GM19239 (cell line): ENCODE data around the gene TIMM22.
A peak's percentile ranks its signal among the peaks of the same experiment; 100 is the strongest.
"Not testable (repeated sequence)": the region's sequence is repeated elsewhere in the genome, so short reads cannot be mapped to it uniquely, and the experiment has no call there.

ENCODE experiments used
- DNase-seq: peaks from one replicate; pipeline ENCODE4 v3.0.0; 2011; ENCODE audit warnings: low spot score; ENCODE audit not compliant: insufficient read length
- FAIRE-seq: peaks from 2 replicates; lab custom pipeline; 2011; peaks lifted over from hg19 to GRCh38; lab: Jason Lieb, UNC

The TIMM22 gene

DNA sequence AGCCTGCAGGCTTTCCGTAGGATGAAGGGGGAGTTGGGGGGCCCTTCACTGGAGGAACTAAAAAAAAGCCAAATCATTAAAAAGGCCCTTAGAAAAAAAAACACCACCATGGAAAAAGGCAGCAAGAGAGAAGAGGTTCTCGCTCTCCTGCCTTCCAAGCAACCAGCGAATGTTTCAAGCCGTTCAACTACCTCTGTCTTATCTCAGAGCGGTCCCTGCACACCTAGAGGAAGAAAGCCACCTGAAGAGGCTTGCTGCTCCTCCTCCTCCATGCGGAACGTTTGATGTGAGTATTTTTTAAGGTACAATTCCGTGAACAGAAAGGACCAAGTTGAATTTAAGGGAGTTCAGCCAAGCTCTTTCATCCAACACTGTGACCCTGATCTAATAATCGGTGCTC, 26.6 kb upstream of the TIMM22 start:
- no peak for DNase-seq
- FAIRE-seq = no peak

DNA sequence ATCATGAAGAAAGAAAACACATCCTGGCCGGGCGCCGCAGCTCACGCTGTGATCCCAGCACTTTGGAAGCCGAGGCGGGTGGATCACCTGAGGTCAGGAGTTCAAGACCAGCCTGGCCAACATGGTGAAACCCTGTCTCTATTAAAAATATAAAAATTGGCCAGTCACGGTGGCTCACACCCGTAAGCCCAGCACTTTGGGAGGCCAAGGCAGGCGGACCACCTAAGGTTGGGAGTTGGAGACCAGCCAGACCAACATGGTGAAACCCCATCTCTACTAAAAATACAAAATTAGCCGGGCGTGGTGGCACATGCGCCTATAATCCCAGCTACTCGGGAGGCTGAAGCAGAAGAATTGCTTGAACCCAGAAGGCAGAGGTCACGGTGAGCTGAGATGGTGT, 25.1 kb upstream of the TIMM22 start:
- not testable (repeated sequence) for DNase-seq, FAIRE-seq

DNA sequence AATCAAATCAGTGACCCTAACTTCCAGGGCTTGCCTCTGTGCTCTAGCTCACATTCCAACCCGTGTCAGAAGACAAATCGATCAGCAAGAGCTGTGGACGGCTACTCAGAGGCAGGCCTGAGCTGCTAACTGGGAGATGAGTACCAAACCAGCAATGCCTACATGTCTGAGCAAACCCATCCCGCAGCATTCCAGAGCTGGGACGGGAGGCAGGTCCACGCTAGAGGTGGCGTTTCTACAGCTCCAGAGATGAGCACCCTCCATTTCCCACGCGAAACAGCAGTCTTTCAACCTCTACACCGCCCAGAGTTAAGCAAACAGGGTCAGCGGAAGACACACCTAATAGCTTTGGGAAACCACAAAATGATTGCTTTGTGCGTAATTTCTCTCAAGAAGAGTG, 23.9 kb upstream of the TIMM22 start:
- FAIRE-seq (no peak), DNase-seq (no peak)

DNA sequence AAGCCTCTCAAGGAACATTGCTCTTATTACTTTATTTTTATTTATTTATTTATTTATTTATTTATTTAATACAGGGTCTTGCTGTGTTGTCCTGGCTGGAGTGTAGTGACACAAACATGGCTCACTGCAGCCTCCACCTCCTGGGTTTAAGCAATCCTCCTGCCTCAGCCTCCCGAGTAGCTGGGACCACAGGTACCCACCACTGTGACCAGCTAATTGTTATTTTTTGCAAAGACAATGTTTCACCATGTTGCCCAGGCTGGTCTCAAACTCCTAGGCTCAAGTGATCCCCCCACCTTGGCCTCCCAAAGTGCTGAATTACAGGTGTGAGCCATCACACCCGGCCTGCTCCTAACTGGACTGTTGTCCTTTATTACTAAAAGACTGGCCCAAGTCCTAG, 22.2 kb upstream of the TIMM22 start:
- not testable (repeated sequence) for FAIRE-seq, DNase-seq

DNA sequence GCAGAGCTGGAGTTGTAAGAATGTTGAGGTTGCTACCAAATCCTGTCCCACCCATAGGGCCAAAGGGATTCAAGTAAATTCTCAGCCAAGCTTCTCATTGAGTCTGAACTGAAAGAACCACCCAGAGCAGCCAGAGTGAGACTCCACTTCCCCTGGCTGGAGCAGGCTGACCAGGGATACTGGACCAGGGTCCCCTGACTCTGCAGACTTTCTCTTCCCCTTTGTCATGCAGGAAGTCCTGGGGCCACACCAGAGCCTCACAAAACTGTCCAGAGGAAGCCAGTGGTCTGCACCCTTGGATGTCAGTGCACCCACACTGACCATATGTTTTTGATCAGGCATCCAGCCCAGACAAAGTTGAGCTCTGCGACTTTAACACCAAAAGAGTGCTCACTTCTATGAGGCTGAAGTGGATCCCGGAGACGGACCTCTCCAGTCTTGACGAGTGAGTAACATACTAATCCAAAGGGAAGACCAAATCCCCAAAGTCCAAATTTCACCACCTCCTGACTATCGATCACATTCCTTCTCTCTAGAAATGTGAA, 21.5 kb upstream of the TIMM22 start:
- FAIRE-seq = no peak
- DNase-seq = no peak

DNA sequence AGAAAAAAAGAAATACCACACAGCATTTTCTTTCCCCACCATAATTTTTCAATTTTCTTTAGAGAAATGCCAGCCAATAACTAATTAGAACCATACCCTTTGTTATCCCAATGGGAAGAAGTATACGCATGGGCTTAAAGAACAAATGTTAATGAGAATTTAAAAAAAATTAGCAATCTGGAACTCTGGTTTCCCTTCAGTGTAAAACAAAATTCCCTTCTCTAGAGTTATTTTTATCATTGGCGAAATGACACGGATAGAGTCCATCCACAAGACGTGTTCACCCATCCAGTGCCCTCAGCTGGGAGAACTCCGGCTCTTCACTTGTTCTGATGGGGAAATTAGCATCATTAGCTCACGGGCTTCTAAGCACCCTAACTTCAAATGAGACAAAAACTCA, 20.6 kb upstream of the TIMM22 start:
- no peak for DNase-seq
- FAIRE-seq = no peak

DNA sequence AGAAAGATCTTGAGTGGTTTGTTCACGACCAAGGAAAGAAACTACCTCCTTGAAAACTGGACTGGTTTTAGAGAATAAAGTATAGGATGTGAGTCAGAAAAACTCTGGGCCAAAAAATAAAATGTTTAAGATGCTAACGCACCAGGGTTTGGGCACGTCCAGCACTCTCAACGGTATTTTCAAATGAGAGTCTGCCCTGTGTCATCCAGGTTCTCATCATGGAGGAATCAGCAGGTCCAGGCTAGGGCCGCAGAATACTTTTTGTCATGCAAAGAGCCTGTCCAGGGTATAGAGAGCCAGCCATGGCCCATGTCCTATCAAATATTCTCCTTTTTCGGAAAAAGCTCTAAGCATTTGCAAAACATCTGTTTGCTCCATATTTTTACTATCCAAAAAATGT, 19.8 kb upstream of the TIMM22 start:
- FAIRE-seq (no peak), DNase-seq (no peak)

DNA sequence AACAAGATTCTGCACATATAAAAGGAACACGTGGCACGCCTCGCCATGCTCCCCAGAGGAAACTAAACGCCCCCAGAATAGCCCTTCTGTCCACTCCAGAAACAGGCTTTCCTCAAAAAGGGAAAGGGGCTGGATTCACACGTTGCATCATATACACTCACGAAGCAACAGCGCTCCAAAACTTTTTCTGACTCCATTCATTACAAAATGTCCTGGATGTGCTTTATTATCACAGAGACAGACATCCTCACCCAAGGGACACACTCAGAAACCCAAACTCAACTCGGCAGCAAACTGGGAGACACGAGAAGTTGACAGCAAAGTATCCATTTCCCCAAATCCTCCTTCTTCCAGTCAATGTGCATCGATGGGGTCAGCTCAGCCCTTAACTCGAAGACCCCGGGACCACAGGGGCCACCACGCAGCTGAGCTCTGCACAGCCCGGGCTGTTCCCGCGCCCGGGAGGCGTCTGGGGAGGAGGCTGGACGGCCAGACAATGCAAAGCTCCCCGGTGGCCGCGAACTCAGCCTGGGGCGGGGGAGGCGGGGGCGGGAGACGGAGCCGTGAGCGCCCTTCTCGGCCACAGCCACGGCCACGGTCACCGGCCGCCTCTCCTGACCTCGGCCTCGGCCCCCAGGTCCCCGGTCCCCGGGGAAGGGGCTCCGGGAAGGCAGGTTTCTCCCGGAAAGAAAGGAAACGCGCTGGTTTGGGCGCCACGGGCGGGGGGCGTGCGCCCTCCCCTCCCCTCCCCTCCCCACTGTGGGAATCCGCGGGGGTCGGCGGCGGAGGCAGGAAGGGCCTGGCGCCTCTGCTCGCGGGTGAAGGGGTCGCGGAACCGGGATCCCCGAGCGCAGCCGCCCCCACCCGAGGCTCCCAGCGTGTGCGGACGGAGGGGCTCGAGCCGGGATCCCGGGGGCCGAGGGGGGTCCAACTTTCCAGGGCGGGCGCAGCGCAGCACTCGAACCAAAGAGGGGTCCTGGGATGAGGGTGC, 18.5 kb upstream of the TIMM22 start:
- FAIRE-seq = no peak
- no peak for DNase-seq

DNA sequence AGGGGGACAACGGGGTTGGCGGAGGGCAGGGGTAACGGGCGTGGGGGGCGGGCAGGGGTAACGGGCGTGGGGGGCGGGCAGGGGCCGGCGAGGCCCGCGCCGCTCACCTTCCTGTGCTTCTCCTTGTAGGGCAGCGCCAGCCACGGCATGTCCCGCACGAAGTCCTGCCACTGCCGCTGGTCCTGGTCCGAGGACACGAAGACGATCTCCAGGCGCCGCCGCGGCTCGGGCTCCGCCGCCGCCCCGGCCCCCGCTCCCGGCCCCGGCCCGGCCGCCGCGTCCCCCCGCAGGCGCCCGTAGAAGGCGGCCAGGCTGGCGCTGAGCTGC, 17.8 kb upstream of the TIMM22 start:
- no peak for DNase-seq
- no peak for FAIRE-seq

DNA sequence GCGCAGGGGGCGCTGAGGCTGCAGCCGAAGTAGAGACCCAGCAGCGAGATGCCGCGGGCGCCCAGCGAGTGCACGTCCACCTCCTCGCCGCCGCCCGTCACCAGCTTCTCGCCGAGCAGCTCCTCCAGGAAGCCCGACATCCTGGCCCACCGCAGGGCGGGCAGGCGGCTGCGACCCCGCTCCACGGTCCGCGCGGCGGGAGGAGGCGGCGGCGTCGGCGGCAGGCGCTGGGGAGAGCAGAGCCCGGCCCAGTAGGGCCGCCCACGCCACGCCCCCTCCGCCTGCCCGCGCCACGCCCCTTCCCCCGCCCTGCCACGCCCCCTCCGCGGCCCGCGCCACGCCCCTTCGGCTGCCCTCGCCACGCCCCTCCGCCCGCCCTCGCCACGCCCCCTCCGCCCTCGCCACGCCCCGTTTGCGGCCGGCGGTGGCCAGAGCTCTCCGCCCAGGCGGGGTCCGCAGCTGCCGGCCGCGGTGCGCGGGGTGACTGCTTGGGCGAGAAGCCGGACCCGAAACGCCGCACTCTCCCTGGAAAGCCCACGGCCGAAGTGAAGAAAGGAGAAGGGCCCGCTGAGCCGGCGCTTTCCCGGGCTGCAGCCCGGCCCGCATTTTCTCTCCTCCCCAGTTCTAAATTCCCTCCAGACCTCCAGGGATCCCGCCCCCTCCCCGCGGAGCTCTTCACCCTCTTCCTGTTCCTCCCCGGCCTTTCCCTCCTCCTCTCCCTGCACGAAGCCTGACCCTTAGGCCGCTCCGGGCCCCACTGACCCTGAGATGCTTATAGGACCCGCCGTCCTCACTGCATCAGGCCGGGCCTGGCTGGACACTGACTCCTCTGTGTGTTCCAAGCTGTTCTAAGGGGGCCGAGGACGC, 17.2 kb upstream of the TIMM22 start, which contains the start of gene NXN:
TSS of gene NXN (minus strand) at position 238 of the 867 bp plus-strand sequence.
- FAIRE-seq (peak; percentile 74), DNase-seq (peak; percentile 96)

DNA sequence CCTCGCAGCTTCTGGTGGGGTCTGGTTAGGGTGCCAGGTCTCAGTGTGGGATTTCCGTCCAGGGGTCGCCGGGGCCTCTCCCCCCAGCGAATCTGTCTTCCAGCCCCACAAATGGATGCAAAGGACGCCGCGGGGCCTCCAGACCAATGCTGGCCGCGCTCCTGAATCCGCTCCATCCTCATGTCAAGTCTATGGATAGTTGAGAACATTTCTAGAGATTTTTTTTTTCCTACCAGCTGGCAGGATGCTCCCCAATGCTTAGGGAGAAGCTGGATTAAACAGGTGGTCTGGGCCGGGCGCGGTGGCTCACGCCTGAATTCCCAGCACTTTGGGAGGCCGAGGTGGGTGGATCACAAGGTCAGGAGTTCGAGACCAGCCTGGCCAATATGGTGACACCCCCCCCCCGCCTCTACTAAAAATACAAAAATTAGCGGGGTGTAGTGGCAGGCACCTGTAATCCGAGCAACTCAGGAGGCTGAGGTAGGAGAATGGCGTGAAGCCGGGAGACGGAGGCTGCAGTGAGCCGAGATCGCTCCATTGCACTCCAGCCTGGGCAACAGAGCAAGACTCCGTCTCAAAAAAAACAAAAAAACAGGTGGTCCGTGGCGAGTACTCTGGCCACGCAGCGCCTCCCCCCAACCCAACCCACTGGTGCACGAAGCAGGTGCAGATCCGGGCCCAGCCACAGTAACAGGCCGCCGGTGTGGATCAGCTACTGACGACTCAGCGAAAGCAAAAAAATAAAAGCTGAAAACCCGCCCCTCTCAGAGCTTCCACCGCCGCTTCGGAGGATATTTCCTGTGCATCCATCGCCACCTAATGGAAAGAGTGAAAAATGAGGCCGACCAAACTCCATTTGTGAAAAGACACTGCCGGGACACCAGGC, 16.3 kb upstream of the TIMM22 start:
- DNase-seq (peak; percentile 74), FAIRE-seq (peak; percentile 95)

DNA sequence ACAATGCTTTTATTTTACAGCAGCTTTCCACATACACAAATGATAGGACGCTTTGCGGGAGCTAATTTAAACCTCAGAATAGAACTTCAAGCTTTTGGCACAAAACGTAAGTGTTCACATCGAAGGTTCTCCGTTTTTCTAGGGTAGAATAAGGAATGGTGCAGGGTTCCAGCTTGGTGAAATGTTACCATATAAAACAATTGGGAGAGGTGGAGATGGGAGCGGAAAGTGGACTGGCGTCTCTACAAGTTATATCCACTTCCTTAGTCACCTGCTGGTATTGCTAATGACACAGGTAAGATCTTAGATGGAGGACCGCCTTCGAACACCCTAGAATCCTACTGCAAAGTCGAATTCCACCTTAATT, 15.7 kb upstream of the TIMM22 start:
- FAIRE-seq (no peak), DNase-seq (no peak)

DNA sequence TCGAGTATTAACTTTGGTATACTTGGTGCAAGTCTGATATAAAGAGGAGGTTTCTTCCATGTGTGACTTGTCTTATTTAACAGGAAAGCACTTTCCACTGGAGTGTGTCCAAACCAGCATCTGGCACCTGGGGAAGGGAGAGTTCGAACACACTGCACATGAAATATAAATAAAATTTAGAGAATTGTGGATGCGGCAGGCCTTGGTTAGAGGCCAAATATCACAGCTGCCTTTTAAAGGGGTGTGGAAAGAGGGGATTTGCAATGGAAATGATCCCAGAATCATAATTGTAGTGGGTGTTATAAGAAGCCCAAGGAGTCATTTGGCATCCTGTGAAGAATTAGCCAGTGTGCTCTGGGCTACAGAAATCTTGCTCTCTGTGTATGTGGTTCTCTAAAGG, 13.0 kb upstream of the TIMM22 start:
- DNase-seq = no peak
- FAIRE-seq = no peak

DNA sequence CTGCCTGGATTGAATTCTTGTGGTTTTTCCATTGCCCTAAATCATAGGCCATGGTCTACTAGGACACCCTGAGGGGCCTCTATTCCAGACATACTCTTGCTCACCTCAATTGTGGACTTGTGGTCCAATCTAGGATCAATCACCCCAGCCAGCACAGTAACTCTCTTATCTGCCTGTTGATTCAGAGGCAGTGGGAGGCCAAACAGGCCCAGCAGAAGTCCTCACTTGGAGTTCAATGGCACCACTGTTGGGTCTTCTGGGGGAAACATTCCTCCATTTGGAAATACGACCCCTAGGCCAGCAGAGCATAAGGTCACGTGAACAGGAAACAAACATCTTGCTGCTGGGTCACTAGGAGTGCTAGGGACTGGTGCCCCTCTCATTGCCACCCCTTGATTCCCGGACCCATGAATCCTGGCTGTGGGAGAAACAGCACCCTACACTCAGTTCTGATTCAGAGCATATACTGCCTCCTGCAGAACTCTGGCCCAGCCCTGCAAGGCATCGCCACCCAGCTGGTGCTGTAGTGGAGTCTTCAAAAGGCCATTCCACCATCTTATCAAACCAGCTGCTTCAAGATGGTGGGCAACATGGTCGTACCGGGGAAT, 10.5 kb upstream of the TIMM22 start:
- no peak for FAIRE-seq
- DNase-seq = no peak

DNA sequence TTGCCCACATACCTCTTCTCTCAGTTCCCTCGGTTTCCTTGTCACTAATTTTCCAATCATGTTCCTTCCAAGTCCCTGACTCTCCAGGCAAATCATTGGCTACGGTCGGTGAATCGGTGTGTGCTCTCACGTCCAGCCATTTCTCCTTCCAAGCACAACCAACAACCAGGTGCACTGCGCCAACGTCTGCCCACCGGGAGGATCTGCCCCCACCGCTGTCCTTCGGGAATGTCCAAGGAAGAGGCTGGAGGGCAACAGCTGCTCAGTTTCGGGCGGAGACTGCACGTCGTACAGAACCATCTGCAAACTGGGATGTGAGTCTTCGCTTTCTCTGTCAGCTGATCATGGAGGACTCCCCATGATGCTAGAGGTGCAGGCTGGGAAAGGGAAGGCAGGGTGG, 9.0 kb upstream of the TIMM22 start:
- DNase-seq = no peak
- FAIRE-seq = no peak

DNA sequence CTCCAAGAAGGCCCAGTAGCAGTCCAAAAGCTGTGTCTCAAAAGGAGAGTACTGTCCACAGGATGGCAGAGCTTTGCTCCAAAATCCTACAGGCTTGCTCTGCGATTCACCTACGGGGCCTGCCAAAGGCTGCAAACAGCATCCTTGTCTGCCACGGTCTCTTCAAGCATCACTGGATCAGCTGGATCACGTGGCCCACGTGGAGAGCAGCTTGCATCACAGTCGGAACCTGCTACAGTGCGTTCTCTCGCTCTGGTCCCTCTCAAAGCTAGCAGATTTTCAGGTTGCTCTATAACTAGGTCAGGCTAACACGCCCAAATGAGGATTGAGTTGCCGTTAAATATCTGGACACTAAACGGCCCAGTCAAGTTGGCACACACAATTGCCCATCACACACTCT, 8.4 kb upstream of the TIMM22 start:
- no peak for FAIRE-seq
- DNase-seq = no peak

DNA sequence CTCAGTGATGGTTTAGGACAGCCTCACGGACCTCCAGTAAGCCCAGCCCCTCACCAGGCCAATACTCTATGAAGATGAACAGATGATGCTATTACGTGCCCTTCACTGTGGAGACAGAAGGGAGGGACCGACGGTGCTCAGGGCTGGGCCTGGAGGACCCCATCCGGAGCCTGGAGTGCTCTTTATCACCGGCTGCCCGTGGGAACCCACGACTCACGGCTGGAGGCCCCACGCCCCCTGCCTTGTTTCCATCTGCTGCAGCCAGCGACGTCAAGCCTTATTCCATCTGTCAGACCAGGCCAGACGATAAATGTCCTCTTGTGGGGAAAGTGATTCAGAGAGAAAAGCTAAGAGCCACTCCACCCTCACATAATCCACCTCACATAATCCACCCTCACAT, 4.0 kb upstream of the TIMM22 start:
- FAIRE-seq = no peak
- DNase-seq = no peak

DNA sequence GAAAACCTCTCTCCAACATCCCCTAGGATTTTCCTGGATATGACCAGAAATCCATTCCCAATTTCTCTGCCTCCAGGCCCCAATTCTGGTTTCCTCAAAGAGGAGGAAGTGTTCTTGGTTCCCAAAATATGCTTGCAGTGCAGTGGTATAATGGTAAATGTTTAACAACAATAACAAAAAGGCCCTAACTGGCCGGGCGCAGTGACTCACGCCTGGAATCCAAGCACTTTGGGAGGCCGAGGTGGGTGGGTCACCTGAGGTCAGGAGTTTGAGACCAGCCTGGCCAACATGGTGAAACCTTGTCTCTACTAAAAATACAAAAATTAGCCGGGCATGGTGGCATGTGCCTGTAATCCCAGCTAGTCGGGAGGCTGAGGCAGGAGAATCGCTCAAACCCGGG, 1.6 kb upstream of the TIMM22 start:
- not testable (repeated sequence) for DNase-seq, FAIRE-seq

DNA sequence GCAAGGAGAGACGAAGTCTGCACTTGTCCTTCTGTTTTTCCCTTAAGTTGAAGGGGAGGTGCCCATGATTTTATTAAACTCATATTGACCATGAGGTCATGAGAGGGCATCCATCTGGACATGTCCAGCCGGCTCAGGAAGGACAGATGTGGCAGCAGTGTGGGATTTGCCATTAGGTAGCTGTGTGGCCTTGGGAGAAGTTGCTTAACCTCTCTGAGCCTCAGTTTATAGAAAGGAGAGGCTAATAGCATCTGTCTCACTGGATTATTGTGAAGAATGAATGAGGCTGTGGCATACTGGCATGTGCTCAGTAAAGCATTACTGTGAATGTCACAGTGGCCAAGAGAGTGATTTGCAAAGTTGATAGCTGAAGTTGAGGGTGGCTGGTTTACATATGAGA, 1.2 kb downstream of the TIMM22 start:
- DNase-seq (no peak), FAIRE-seq (no peak)
